ENCODE measurements around the gene ETNPPL. TPM values are rescaled to one million over a fixed set of nuclear protein-coding genes. Genes with fewer than 3 reads are reported as not detected.
"Not testable (repeated sequence)": the region's sequence is repeated elsewhere in the genome, so short reads cannot be mapped to it uniquely, and the experiment has no call there.

The ETNPPL gene
- polyA plus RNA-seq, 1 experiment, result not detected

GRCh38 chr4:108716340-108716739 is 46.5 kb downstream of the ETNPPL start:
- Histone ChIP-seq H3K36me3 (ENCODE audit: control insufficient read depth, insufficient read depth, low read length) (no peaks in the 10 kb centered on the region), H3K4me3 (ENCODE audit: low read depth, low read length) (no peak overlapping the region), H3K27me3 (ENCODE audit: control insufficient read depth, insufficient read depth, low read length) (no peaks in the 10 kb centered on the region; the same call in 1 of the 2 replicates)
- POLR2A ChIA-PET, result no interaction called here
- DNase-seq (ENCODE audit: low read depth), result no peak
- TF ChIP-seq, protein P1, sequence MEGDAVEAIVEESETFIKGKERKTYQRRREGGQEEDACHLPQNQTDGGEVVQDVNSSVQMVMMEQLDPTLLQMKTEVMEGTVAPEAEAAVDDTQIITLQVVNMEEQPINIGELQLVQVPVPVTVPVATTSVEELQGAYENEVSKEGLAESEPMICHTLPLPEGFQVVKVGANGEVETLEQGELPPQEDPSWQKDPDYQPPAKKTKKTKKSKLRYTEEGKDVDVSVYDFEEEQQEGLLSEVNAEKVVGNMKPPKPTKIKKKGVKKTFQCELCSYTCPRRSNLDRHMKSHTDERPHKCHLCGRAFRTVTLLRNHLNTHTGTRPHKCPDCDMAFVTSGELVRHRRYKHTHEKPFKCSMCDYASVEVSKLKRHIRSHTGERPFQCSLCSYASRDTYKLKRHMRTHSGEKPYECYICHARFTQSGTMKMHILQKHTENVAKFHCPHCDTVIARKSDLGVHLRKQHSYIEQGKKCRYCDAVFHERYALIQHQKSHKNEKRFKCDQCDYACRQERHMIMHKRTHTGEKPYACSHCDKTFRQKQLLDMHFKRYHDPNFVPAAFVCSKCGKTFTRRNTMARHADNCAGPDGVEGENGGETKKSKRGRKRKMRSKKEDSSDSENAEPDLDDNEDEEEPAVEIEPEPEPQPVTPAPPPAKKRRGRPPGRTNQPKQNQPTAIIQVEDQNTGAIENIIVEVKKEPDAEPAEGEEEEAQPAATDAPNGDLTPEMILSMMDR (IDR thresholded peaks at IDR 0.05; ENCODE audit: insufficient read depth, low read depth, low read length), result no peak
- CTCF ChIA-PET, result no interaction called here

- CTCF ChIA-PET, result no interaction called here
- Histone ChIP-seq H3K27me3 (ENCODE audit: control insufficient read depth, insufficient read depth, low read length) (no peaks in the 10 kb centered on the region; the same call in 1 of the 2 replicates), H3K36me3 (ENCODE audit: control insufficient read depth, insufficient read depth, low read length) (no peaks in the 10 kb centered on the region), H3K4me3 (ENCODE audit: low read depth, low read length) (no peak overlapping the region)
- POLR2A ChIA-PET, result no interaction called here
- TF ChIP-seq, protein P1 (IDR thresholded peaks at IDR 0.05; ENCODE audit: insufficient read depth, low read depth, low read length), result no peak
- DNase-seq (ENCODE audit: low read depth), result no peak
Measured at GRCh38 chr4:108714880-108715279, 48.0 kb downstream of the ETNPPL start.

DNA sequence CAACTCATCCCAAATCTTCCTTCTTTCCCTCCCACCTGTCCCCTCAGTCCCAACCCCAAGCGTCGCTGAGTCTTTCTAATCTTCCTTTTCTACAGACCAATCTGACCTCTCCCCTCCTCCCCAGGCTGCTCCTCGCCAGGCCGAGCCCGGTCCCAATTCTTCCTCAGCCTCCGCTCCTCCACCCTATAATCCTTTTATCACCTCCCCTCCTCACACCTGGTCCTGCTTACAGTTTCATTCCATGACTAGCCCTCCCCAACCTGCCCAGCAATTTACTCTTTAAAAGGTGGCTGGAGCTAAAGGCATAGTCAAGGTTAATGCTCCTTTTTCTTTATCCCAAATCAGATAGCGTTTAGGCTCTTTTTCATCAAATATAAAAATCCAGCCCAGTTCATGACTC is 52.3 kb downstream of the ETNPPL start:
- CTCF ChIA-PET; H3K36me3 ChIP-seq (ENCODE audit: control insufficient read depth, insufficient read depth, low read length); H3K27me3 ChIP-seq (ENCODE audit: control insufficient read depth, insufficient read depth, low read length); DNase-seq (ENCODE audit: low read depth); POLR2A ChIA-PET; H3K4me3 ChIP-seq (ENCODE audit: low read depth, low read length): not testable (repeated sequence)

GRCh38 chr4:108709722-108710121 is 53.1 kb downstream of the ETNPPL start:
- DNase-seq (ENCODE audit: low read depth), result no peak
- ChIA-PET POLR2A (no interaction called here), CTCF (no interaction called here)
- Histone ChIP-seq H3K27me3 (ENCODE audit: control insufficient read depth, insufficient read depth, low read length) (no peaks in the 10 kb centered on the region), H3K4me3 (ENCODE audit: low read depth, low read length) (no peak overlapping the region), H3K36me3 (ENCODE audit: control insufficient read depth, insufficient read depth, low read length) (no peaks in the 10 kb centered on the region)
- TF ChIP-seq, protein P1 (IDR thresholded peaks at IDR 0.05; ENCODE audit: insufficient read depth, low read depth, low read length), result no peak

- ChIA-PET CTCF (no interaction called here), POLR2A (no interaction called here)
- H3K36me3 ChIP-seq (ENCODE audit: control insufficient read depth, insufficient read depth, low read length), result no peaks in the 10 kb centered on the region
- no peak for DNase-seq (ENCODE audit: low read depth)
- TF ChIP-seq, protein P1 (IDR thresholded peaks at IDR 0.05; ENCODE audit: insufficient read depth, low read depth, low read length), result no peak
- H3K4me3 ChIP-seq (ENCODE audit: low read depth, low read length), result no peak overlapping the region
- no peaks in the 10 kb centered on the region for H3K27me3 ChIP-seq (ENCODE audit: control insufficient read depth, insufficient read depth, low read length)
Measured at GRCh38 chr4:108709234-108709633, 53.6 kb downstream of the ETNPPL start.

GRCh38 chr4:108706289-108706688 is 56.6 kb downstream of the ETNPPL start:
- TF ChIP-seq, protein P1 (IDR thresholded peaks at IDR 0.05; ENCODE audit: insufficient read depth, low read depth, low read length), result no peak
- Histone ChIP-seq H3K36me3 (ENCODE audit: control insufficient read depth, insufficient read depth, low read length) (no peaks in the 10 kb centered on the region), H3K27me3 (ENCODE audit: control insufficient read depth, insufficient read depth, low read length) (peaks cover 2% of the 10 kb centered on the region; the same call in 1 of the 2 replicates), H3K4me3 (ENCODE audit: low read depth, low read length) (no peak overlapping the region)
- ChIA-PET POLR2A (no interaction called here), CTCF (no interaction called here)
- DNase-seq (ENCODE audit: low read depth), result no peak
